Suprapubic skin (tissue), 4 donors: ENCODE data around the gene MTARC2.
"Not testable (repeated sequence)": the region's sequence is repeated elsewhere in the genome, so short reads cannot be mapped to it uniquely, and the experiment has no call there.

Source experiments
- CTCF ChIP-seq, 2 donors: fragments of 200-600 bp in 1 of 2; fragments of 450-650 bp in 1 of 2; sonication (generic) in 1 of 2; IDR thresholded peaks; one replicate each; pipeline ENCODE4 v1.5.1; 2016 to 2019; ENCODE audit warnings: antibody characterized with exemption in 2 of 2, mild to moderate bottlenecking in 1 of 2, moderate library complexity in 1 of 2
- EP300 ChIP-seq: sonication (generic); formaldehyde crosslinking; IDR thresholded peaks from one replicate; pipeline ENCODE4 v1.6.1; 2017; ENCODE audit warnings: antibody characterized with exemption
- POLR2A ChIP-seq, 2 donors: fragments of 450-650 bp; IDR thresholded peaks; one replicate each; pipeline ENCODE4 v1.6.1; 2017; ENCODE audit warnings: antibody characterized with exemption in 2 of 2, mild to moderate bottlenecking in 2 of 2, moderate library complexity in 2 of 2
- POLR2AphosphoS5 ChIP-seq, 3 donors: sonication (generic); formaldehyde crosslinking; IDR thresholded peaks; one replicate each; pipeline ENCODE4 v1.6.1; 2017; ENCODE audit warnings: antibody characterized with exemption in 3 of 3

- not testable (repeated sequence) for TF ChIP-seq CTCF (IDR thresholded peaks at IDR 0.05); POLR2A (IDR thresholded peaks at IDR 0.05); EP300; POLR2AphosphoS5 (IDR thresholded peaks at IDR 0.05)
Measured at GRCh38 chr1:220736283-220736682, 11.8 kb upstream of the MTARC2 start.
